BE2C (cell line): ENCODE measurements around the gene PPP2R2D.

Experiments used
- DNase-seq: peaks from one replicate; pipeline ENCODE4 v3.0.0-alpha.2; 2020
- H3K27me3 ChIP-seq: fragments of 250-450 bp; sonication (Bioruptor Pico); 2 replicates; pipeline ENCODE4 v1.5.1; 2020; ENCODE audit warnings: mild to moderate bottlenecking
- H3K36me3 ChIP-seq: fragments of 250-450 bp; sonication (Bioruptor Pico); 2 replicates; pipeline ENCODE4 v1.5.1; 2020; ENCODE audit warnings: mild to moderate bottlenecking
- H3K4me1 ChIP-seq: fragments of 250-450 bp; sonication (Bioruptor Pico); 2 replicates; pipeline ENCODE4 v1.5.1; 2020
- H3K4me3 ChIP-seq: 2 replicates; pipeline ENCODE4 v1.5.1; 2011; ENCODE audit warnings: low read depth, low read length
- H3K9me3 ChIP-seq: fragments of 250-450 bp; sonication (Bioruptor Pico); 2 replicates; pipeline ENCODE4 v1.5.1; 2020
- TF ChIP-seq, protein P1 (sequence below): IDR thresholded peaks from 2 replicates; pipeline ENCODE4 v1.5.1; 2012; ENCODE audit warnings: mild to moderate bottlenecking, low read depth, low read length

PPP2R2D gene

GRCh38 chr10:131897297-131897899, 3.4 kb upstream of the PPP2R2D start:
- Histone ChIP-seq H3K27me3 (no peaks in the 10 kb centered on the region), H3K9me3 (no peaks in the 10 kb centered on the region), H3K4me1 (peaks cover 3% of the 10 kb centered on the region; the same call in 1 of the 2 replicates), H3K4me3 (no peak overlapping the region), H3K36me3 (no peaks in the 10 kb centered on the region)
- TF ChIP-seq, protein P1, sequence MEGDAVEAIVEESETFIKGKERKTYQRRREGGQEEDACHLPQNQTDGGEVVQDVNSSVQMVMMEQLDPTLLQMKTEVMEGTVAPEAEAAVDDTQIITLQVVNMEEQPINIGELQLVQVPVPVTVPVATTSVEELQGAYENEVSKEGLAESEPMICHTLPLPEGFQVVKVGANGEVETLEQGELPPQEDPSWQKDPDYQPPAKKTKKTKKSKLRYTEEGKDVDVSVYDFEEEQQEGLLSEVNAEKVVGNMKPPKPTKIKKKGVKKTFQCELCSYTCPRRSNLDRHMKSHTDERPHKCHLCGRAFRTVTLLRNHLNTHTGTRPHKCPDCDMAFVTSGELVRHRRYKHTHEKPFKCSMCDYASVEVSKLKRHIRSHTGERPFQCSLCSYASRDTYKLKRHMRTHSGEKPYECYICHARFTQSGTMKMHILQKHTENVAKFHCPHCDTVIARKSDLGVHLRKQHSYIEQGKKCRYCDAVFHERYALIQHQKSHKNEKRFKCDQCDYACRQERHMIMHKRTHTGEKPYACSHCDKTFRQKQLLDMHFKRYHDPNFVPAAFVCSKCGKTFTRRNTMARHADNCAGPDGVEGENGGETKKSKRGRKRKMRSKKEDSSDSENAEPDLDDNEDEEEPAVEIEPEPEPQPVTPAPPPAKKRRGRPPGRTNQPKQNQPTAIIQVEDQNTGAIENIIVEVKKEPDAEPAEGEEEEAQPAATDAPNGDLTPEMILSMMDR: no peak
- DNase-seq: no peak

GRCh38 chr10:131898061-131898460, 2.7 kb upstream of the PPP2R2D start:
- Histone ChIP-seq H3K36me3 (no peaks in the 10 kb centered on the region), H3K4me1 (peaks cover 3% of the 10 kb centered on the region; the same call in 1 of the 2 replicates), H3K27me3 (no peaks in the 10 kb centered on the region), H3K4me3 (no peak overlapping the region), H3K9me3 (no peaks in the 10 kb centered on the region)
- DNase-seq: no peak
- TF ChIP-seq, protein P1: no peak

DNA sequence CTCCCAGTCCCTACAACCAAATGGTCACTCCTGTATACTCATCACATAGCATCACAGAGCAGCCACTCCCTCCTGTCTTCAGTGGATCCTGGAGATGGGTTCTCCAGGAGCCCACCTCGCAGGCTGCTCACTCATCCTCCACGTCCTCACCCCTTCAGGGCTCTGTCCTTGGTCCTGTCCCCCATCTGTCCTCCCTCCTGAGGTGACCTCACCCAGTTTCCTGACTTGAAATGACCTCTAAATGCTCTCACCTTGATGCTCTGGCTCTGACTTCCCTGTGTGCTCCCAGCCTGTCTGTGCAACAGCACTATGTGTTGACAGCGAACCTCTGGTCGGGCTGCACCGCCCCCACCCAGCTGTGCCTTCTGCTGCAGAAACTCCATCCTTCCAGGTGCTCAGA, 2.1 kb upstream of the PPP2R2D start:
- no peak overlapping the region for H3K4me3 ChIP-seq
- H3K36me3 ChIP-seq: no peaks in the 10 kb centered on the region
- H3K4me1 ChIP-seq: peaks cover 3% of the 10 kb centered on the region; the same call in 1 of the 2 replicates
- DNase-seq: no peak
- H3K27me3 ChIP-seq: no peaks in the 10 kb centered on the region
- TF ChIP-seq, protein P1: no peak
- H3K9me3 ChIP-seq: no peaks in the 10 kb centered on the region

DNA sequence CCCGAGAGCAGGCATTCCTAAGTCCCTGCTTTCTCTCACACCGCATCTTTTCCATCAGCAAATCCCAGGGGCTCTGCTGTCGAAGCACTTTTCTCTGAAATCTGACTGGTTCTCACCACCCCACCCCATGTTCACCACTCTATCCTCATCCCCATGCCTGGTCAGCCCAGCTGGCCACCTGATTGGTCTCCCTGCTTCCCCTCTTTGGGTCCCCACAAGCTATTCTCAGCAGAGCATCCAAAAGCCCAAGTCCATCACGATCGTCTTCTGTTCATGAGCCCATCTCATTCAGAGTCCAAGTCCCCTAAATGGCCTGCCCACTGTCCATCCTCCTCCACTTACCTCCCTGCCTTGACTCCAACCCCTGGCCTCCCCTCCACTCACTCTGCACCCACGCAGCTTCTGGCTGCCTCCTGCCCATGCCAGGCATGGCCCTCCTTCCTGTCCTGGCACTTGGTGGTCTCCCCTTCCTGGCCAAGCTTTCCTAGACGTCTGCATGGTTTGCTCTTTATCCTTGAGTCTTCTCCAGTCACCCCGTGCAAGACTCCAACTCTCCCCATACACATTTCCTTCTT, 1.6 kb upstream of the PPP2R2D start:
- Histone ChIP-seq H3K4me3 (no peak overlapping the region), H3K27me3 (no peaks in the 10 kb centered on the region), H3K36me3 (no peaks in the 10 kb centered on the region), H3K9me3 (no peaks in the 10 kb centered on the region), H3K4me1 (peaks cover 3% of the 10 kb centered on the region; the same call in 1 of the 2 replicates)
- TF ChIP-seq, protein P1: no peak
- DNase-seq: no peak

DNA sequence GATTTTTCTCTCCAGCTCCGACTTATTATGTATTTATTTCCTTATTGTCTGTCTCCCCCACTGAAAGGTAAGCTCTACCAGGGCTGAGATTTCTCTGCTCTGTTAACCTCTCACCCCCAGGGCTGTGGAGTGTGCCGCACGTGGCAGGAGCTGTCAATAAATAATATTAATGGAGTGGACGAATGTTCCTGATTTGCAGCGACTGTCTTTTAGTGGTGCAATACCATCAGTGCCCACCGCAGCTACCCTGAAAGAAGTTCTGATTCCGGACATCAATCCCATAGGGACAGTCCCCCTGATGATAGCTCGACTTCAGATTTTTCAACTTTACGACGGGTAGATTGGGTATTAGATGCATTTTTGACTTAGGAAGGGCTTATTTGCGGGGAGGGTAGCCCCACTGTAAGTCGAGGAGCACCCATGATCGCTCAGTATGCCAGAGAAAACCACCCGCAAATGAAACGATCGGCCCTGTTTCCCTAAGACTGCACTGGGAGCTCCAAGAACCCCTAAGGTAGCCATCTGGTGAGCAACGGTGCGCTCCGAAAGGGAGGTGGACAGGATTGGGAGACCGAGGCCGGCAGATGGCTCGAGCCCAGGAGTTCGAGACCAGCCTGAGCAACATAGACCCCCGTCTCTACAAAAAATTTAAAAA, 986 bp upstream of the PPP2R2D start:
- TF ChIP-seq, protein P1: 0 out of 2 replicates have a peak, but pooled peaks have one; percentile 17
- Histone ChIP-seq H3K9me3 (no peaks in the 10 kb centered on the region), H3K27me3 (no peaks in the 10 kb centered on the region), H3K4me1 (peaks cover 3% of the 10 kb centered on the region; the same call in 1 of the 2 replicates), H3K4me3 (peak overlapping the region; percentile 63), H3K36me3 (no peaks in the 10 kb centered on the region)
- DNase-seq: no peak
